ENCODE measurements around the gene CNTNAP5.

DNA sequence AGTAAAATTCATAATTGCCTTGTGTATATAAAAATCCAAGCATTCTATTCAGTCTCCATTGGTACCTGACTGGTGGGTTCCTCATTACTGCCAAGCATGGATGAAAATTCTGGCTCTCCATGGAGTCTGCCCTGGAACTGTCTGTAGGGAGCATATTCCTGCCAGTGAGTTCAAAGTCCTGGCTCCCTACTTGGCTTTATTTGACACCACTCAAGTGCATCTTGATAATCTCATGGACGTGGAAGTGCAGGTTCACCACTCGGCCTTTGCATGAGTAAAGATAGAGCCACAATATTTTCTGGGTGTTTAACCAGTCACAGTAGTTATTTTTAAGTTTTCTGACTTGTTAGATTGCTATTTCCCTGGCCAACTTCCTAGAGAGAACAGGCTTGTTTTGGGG, 63.5 kb downstream of the CNTNAP5 start:
- TF ChIP-seq, protein P1, sequence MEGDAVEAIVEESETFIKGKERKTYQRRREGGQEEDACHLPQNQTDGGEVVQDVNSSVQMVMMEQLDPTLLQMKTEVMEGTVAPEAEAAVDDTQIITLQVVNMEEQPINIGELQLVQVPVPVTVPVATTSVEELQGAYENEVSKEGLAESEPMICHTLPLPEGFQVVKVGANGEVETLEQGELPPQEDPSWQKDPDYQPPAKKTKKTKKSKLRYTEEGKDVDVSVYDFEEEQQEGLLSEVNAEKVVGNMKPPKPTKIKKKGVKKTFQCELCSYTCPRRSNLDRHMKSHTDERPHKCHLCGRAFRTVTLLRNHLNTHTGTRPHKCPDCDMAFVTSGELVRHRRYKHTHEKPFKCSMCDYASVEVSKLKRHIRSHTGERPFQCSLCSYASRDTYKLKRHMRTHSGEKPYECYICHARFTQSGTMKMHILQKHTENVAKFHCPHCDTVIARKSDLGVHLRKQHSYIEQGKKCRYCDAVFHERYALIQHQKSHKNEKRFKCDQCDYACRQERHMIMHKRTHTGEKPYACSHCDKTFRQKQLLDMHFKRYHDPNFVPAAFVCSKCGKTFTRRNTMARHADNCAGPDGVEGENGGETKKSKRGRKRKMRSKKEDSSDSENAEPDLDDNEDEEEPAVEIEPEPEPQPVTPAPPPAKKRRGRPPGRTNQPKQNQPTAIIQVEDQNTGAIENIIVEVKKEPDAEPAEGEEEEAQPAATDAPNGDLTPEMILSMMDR (IDR thresholded peaks at IDR 0.05): no peak
- TF ChIP-seq POLR2A (IDR thresholded peaks at IDR 0.05): no peak
